KG1 (cell line): ENCODE measurements around the gene SCO2.

Experiments
- DNase-seq: peaks from one replicate; lab custom pipeline; 2025; lab: John Stamatoyannopoulos, UW

Gene SCO2

GRCh38 chr22:50497093-50497492 is 28.3 kb downstream of the SCO2 start:
- DNase-seq: no peak

- DNase-seq: no peak
Observed at GRCh38 chr22:50490531-50491308, 34.7 kb downstream of the SCO2 start.

- no peak for DNase-seq
Observed at GRCh38 chr22:50489363-50490243, 35.8 kb downstream of the SCO2 start.

GRCh38 chr22:50488886-50489285 is 36.5 kb downstream of the SCO2 start:
- no peak for DNase-seq

GRCh38 chr22:50488006-50488677 is 37.3 kb downstream of the SCO2 start:
- no peak for DNase-seq

GRCh38 chr22:50487290-50488005 is 38.0 kb downstream of the SCO2 start:
- DNase-seq: no peak

GRCh38 chr22:50486561-50487289 is 38.7 kb downstream of the SCO2 start, which contains the start of gene MIOX:
Gene MIOX (plus strand): TSS chr22:50486859. CDS start chr22:50486898, 39 bp downstream.
- no peak for DNase-seq

- no peak for DNase-seq
Observed at GRCh38 chr22:50485221-50486131, 39.9 kb downstream of the SCO2 start.

GRCh38 chr22:50483977-50484853 is 41.2 kb downstream of the SCO2 start:
- no peak for DNase-seq

- no peak for DNase-seq
Observed at GRCh38 chr22:50483556-50483955, 41.8 kb downstream of the SCO2 start.

- DNase-seq: no peak
Observed at GRCh38 chr22:50483106-50483505, 42.3 kb downstream of the SCO2 start.

- DNase-seq: no peak
Observed at GRCh38 chr22:50482107-50483074, 43.0 kb downstream of the SCO2 start.

- DNase-seq: no peak
Observed at GRCh38 chr22:50481440-50482106, 43.8 kb downstream of the SCO2 start, which contains the start of gene ADM2. Gene ADM2 (plus strand): TSS chr22:50481543. CDS start chr22:50481848, 305 bp downstream.

- DNase-seq: no peak
Observed at GRCh38 chr22:50481045-50481439, 44.4 kb downstream of the SCO2 start.

GRCh38 chr22:50479721-50480120 is 45.7 kb downstream of the SCO2 start:
- DNase-seq: no peak

- no peak for DNase-seq
Observed at GRCh38 chr22:50477923-50478322, 47.5 kb downstream of the SCO2 start.

GRCh38 chr22:50476868-50477267 is 48.5 kb downstream of the SCO2 start:
- DNase-seq: no peak
